ENCODE results near the gene PMIS2.

Gene PMIS2

GRCh38 chr19:35585848-35586247, at the start of gene PMIS2:
TSS of gene PMIS2 (plus strand) at chr19:35586173. CDS start at chr19:35586260, 87 bp downstream.
- no peak for DNase-seq

GRCh38 chr19:35539314-35539713, 46.7 kb upstream of the PMIS2 start:
- no peak for DNase-seq

- no peak for DNase-seq
These were observed 46.1 kb upstream of the PMIS2 start for GRCh38 chr19:35539850-35540249.

- no peak for DNase-seq
These were observed 45.5 kb upstream of the PMIS2 start for GRCh38 chr19:35540356-35540927.

GRCh38 chr19:35542209-35542608, 43.8 kb upstream of the PMIS2 start:
- DNase-seq, result no peak

- DNase-seq, result no peak
These were observed 42.5 kb upstream of the PMIS2 start for GRCh38 chr19:35543280-35544109.

GRCh38 chr19:35544110-35544802, 41.7 kb upstream of the PMIS2 start:
- DNase-seq, result no peak

GRCh38 chr19:35545001-35545854, 40.7 kb upstream of the PMIS2 start, which contains the start of gene TMEM147:
TSS of gene TMEM147 (plus strand) at chr19:35545626. CDS start at chr19:35545740, 114 bp downstream.
- DNase-seq, result no peak

- no peak for DNase-seq
These were observed 40.1 kb upstream of the PMIS2 start for GRCh38 chr19:35545855-35546381.

GRCh38 chr19:35546532-35546931, 39.4 kb upstream of the PMIS2 start:
- no peak for DNase-seq

- no peak for DNase-seq
These were observed 36.7 kb upstream of the PMIS2 start for GRCh38 chr19:35549174-35549788.

GRCh38 chr19:35549879-35550523, 36.0 kb upstream of the PMIS2 start:
- no peak for DNase-seq

GRCh38 chr19:35551091-35551810, 34.7 kb upstream of the PMIS2 start:
- no peak for DNase-seq

GRCh38 chr19:35552534-35553384, 33.2 kb upstream of the PMIS2 start:
- DNase-seq, result no peak

- no peak for DNase-seq
These were observed 32.5 kb upstream of the PMIS2 start for GRCh38 chr19:35553385-35554000.

- no peak for DNase-seq
These were observed 31.9 kb upstream of the PMIS2 start for GRCh38 chr19:35554076-35554475.

GRCh38 chr19:35555301-35556005, 30.5 kb upstream of the PMIS2 start:
- no peak for DNase-seq

- DNase-seq, result no peak
These were observed 29.9 kb upstream of the PMIS2 start for GRCh38 chr19:35556025-35556590.

All from SIG-M5 (cell line).